PC-9 (cell line): Measurements from ENCODE around the gene U2SURP.

ENCODE experiments used
- CTCF ChIP-seq: fragments of 200-600 bp; sonication (generic); conservative IDR thresholded peaks from 2 replicates; pipeline ENCODE4 v1.6.1; 2017; ENCODE audit warnings: mixed run types, antibody characterized with exemption, mild to moderate bottlenecking, moderate library complexity
- EZH2 ChIP-seq: fragments of 200-600 bp; sonication (generic); IDR thresholded peaks from 2 replicates; pipeline ENCODE4 v1.8.0; 2017; ENCODE audit warnings: antibody characterized with exemption, low read depth

GRCh38 chr3:142962520-142963233 is 38.7 kb upstream of the U2SURP start:
- TF ChIP-seq CTCF: no peak
- no peak for TF ChIP-seq EZH2
